A673 (cell line): Measurements from ENCODE around the gene RAD1. TPM values are rescaled to one million over a fixed set of nuclear protein-coding genes. Genes with fewer than 3 reads are reported as not detected.

ENCODE experiments used
- BruUV-seq: library from RNA; stranded (reverse); fragments of 400-500 nt; replicated peaks from 2 replicates; lab custom pipeline; 2021; lab: Mats Ljungman, UMichigan
- CTCF ChIA-PET: fragments of 300-600 bp; sonication (Branson Sonifier 250); formaldehyde crosslinking; loops from one replicate; lab custom pipeline; 2022; ENCODE audit warnings: antibody characterized with exemption; lab: Charles Lee
- POLR2A ChIA-PET: fragments of 300-600 bp; sonication (Branson Sonifier 250); formaldehyde crosslinking; loops from one replicate; lab custom pipeline; 2022; ENCODE audit warnings: antibody characterized with exemption; ENCODE audit not compliant: low non-redundant PET; lab: Charles Lee
- DNase-seq: peaks from one replicate; pipeline ENCODE4 v3.0.0-alpha.2; 2015; ENCODE audit warnings: low spot score
- H3K27ac ChIP-seq: fragments of 200-600 bp; sonication (generic); 2 replicates; pipeline ENCODE4 v1.5.1; 2016; ENCODE audit warnings: mixed run types, low read depth, mild to moderate bottlenecking, mixed read lengths, antibody characterized with exemption, low read length; ENCODE audit not compliant: poor library complexity, severe bottlenecking
- H3K27me3 ChIP-seq: fragments of 200-600 bp; sonication (generic); replicated peaks from 2 replicates; pipeline ENCODE4 v1.6.1; 2017; ENCODE audit warnings: mixed run types, low read depth, mild to moderate bottlenecking, mixed read lengths, antibody characterized with exemption, low read length; ENCODE audit not compliant: insufficient read depth, poor library complexity
- H3K36me3 ChIP-seq: fragments of 200-600 bp; sonication (generic); 2 replicates; pipeline ENCODE4 v1.6.1; 2016; ENCODE audit warnings: mixed run types, mild to moderate bottlenecking, mixed read lengths, antibody characterized with exemption, low read length; ENCODE audit not compliant: insufficient read depth, poor library complexity, severe bottlenecking
- H3K4me1 ChIP-seq: fragments of 200-600 bp; sonication (generic); 2 replicates; pipeline ENCODE4 v1.6.1; 2017; ENCODE audit warnings: mixed run types, mild to moderate bottlenecking, mixed read lengths, antibody characterized with exemption, low read length; ENCODE audit not compliant: insufficient read depth, poor library complexity, severe bottlenecking
- H3K4me3 ChIP-seq: fragments of 200-600 bp; sonication (generic); 2 replicates; pipeline ENCODE4 v1.5.1; 2016; ENCODE audit warnings: low read depth, mixed run types, mild to moderate bottlenecking, mixed read lengths, low read length; ENCODE audit not compliant: poor library complexity, severe bottlenecking
- H3K9me3 ChIP-seq: fragments of 200-600 bp; sonication (generic); 2 replicates; pipeline ENCODE4 v1.6.1; 2016; ENCODE audit warnings: mixed run types, low read depth, mild to moderate bottlenecking, mixed read lengths, antibody characterized with exemption, low read length; ENCODE audit not compliant: poor library complexity, severe bottlenecking
- CTCF ChIP-seq: fragments of 300-800, 200-600 bp; sonication (generic); conservative IDR thresholded peaks from 2 replicates; pipeline ENCODE4 v1.5.1; 2017; ENCODE audit warnings: low read depth, mild to moderate bottlenecking, antibody characterized with exemption, low read length, moderate library complexity, mixed read lengths
- EZH2 ChIP-seq: fragments of 200-600 bp; sonication (generic); IDR thresholded peaks from 2 replicates; pipeline ENCODE4 v1.6.1; 2017; ENCODE audit warnings: borderline replicate concordance, low read depth, mild to moderate bottlenecking, mixed read lengths, antibody characterized with exemption, low read length; ENCODE audit not compliant: poor library complexity, severe bottlenecking
- intact Hi-C: fragments of 100-400 bp; cut with micrococcal nuclease; formaldehyde crosslinking; loops from one replicate; pipeline ENCODE4 v1.10.0; 2022; ENCODE audit not compliant: unreplicated experiment
- total RNA-seq: library from RNA; stranded (reverse); gene quantifications from 2 replicates; pipeline ENCODE4 v1.2.3, GENCODE V29; 2021

The RAD1 gene
- total RNA-seq, 1 experiment from 2014 or later, result 40.8 TPM

- TF ChIP-seq CTCF (no peak), EZH2 (no peak)
- Histone ChIP-seq H3K4me1 (no peaks in the 10 kb centered on the region), H3K27me3 (no peaks in the 10 kb centered on the region), H3K9me3 (no peaks in the 10 kb centered on the region), H3K27ac (no peak overlapping the region), H3K36me3 (peaks cover 67% of the 10 kb centered on the region), H3K4me3 (no peak overlapping the region)
- intact Hi-C loops, result no loop called here
- DNase-seq, result no peak
- CTCF ChIA-PET, result no interaction called here
- BruUV-seq, result no TSS peak
- POLR2A ChIA-PET, result no interaction called here
These were observed 26.6 kb upstream of the RAD1 start for GRCh38 chr5:34941936-34942335.

GRCh38 chr5:34932947-34933346 is 17.6 kb upstream of the RAD1 start:
- ChIA-PET POLR2A (no interaction called here), CTCF (no interaction called here)
- intact Hi-C loops, result no loop called here

GRCh38 chr5:34930870-34931269 is 15.6 kb upstream of the RAD1 start:
- peaks cover 18% of the 10 kb centered on the region for H3K36me3 ChIP-seq
- peaks cover 4% of the 10 kb centered on the region for H3K4me1 ChIP-seq
- TF ChIP-seq EZH2 (no peak), CTCF (no peak)
- BruUV-seq, result no TSS peak
- peak overlapping the region; percentile 96 for H3K4me3 ChIP-seq
- H3K9me3 ChIP-seq, result no peaks in the 10 kb centered on the region
- intact Hi-C loops, result no loop called here
- H3K27ac ChIP-seq, result no peak overlapping the region
- ChIA-PET POLR2A (no interaction called here), CTCF (no interaction called here)
- no peak for DNase-seq
- no peaks in the 10 kb centered on the region for H3K27me3 ChIP-seq

More at GRCh38 chr5:34932947-34933346, 17.6 kb upstream of the RAD1 start:
- no peak for TF ChIP-seq CTCF
- TF ChIP-seq EZH2, result no peak
- no TSS peak for BruUV-seq
- peaks cover 23% of the 10 kb centered on the region for H3K36me3 ChIP-seq
- no peak overlapping the region for H3K27ac ChIP-seq
- no peaks in the 10 kb centered on the region for H3K9me3 ChIP-seq
- no peak overlapping the region for H3K4me3 ChIP-seq
- H3K27me3 ChIP-seq, result no peaks in the 10 kb centered on the region
- peaks cover 4% of the 10 kb centered on the region for H3K4me1 ChIP-seq
- DNase-seq, result no peak
